SK-N-SH (cell line): Measurements from ENCODE around the gene FRYL. TPM values are rescaled to one million over a fixed set of nuclear protein-coding genes. Genes with fewer than 3 reads are reported as not detected.
A peak's percentile ranks its signal among the peaks of the same experiment; 100 is the strongest.

ENCODE experiments used
- CTCF ChIA-PET: fragments of 300-600, 350-600 bp; formaldehyde crosslinking; extraction: SDS; loops from one replicate; lab custom pipeline; 2021; lab: Yijun Ruan, JAX
- POLR2A ChIA-PET: fragments of 350-600 bp; sonication (Branson Sonifier 250); formaldehyde crosslinking; extraction: SDS; loops from one replicate; lab custom pipeline; 2020; ENCODE audit warnings: antibody characterized with exemption, inconsistent platforms; lab: Yijun Ruan, JAX
- DNase-seq: peaks from one replicate; pipeline ENCODE4 v3.0.0; 2012
- H2AFZ ChIP-seq: fragments of 200-600 bp; sonication (generic); 2 replicates; pipeline ENCODE4 v1.8.1; 2016; ENCODE audit warnings: antibody characterized with exemption, mild to moderate bottlenecking, low read depth
- H3F3A ChIP-seq: fragments of 200-600 bp; sonication (generic); replicated peaks from 2 replicates; pipeline ENCODE3; 2016; ENCODE audit warnings: antibody characterized with exemption, mild to moderate bottlenecking; ENCODE audit not compliant: insufficient read depth
- H3K27ac ChIP-seq, 2 experiments: fragments of 200-500 bp in 1 of 2; fragments of 200-600 bp in 1 of 2; sonication (Bioruptor generic) in 1 of 2; sonication (generic), shearing (Covaris generic) in 1 of 2; 2 replicates each; pipeline versions ENCODE4 v1.5.1 to v1.6.1; 2014 to 2016; ENCODE audit warnings: low read depth in 2 of 2, inconsistent platforms in 1 of 2, low read length in 1 of 2, mild to moderate bottlenecking in 1 of 2, mixed read lengths in 1 of 2
- H3K27me3 ChIP-seq: fragments of 200-600 bp; sonication (generic), shearing (Covaris generic); 2 replicates; pipeline ENCODE4 v1.6.1; 2016; ENCODE audit warnings: mixed run types; ENCODE audit not compliant: insufficient read depth
- H3K36me3 ChIP-seq, 2 experiments: fragments of 200-500 bp in 1 of 2; fragments of 200-600 bp in 1 of 2; sonication (Bioruptor generic) in 1 of 2; sonication (generic) in 1 of 2; replicated peaks in 1 of 2; 2 replicates each; pipeline versions ENCODE3 to v1.5.1; 2014 to 2016; ENCODE audit warnings: low read length in 1 of 2, mild to moderate bottlenecking in 1 of 2; ENCODE audit not compliant: insufficient read depth in 2 of 2, control insufficient read depth in 1 of 2
- H3K4me1 ChIP-seq, 2 experiments: fragments of 200-500 bp in 1 of 2; fragments of 200-600 bp in 1 of 2; sonication (Bioruptor generic) in 1 of 2; sonication (generic), shearing (Covaris generic) in 1 of 2; 2 replicates each; pipeline versions ENCODE4 v1.5.1 to v1.6.1; 2014 to 2016; ENCODE audit warnings: low read depth in 1 of 2, low read length in 1 of 2, mixed run types in 1 of 2; ENCODE audit not compliant: insufficient read depth in 2 of 2, control insufficient read depth in 1 of 2
- H3K4me2 ChIP-seq: fragments of 200-600 bp; sonication (generic), shearing (Covaris generic); 2 replicates; pipeline ENCODE4 v1.6.1; 2017; ENCODE audit warnings: mixed run types
- H3K4me3 ChIP-seq, 2 experiments: fragments of 200-500 bp in 1 of 2; fragments of 200-600 bp in 1 of 2; sonication (Bioruptor generic) in 1 of 2; sonication (generic), shearing (Covaris generic) in 1 of 2; 2 replicates each; pipeline versions ENCODE4 v1.5.1 to v1.8.1; 2014 to 2016; ENCODE audit warnings: low read depth in 2 of 2, inconsistent platforms in 1 of 2, low read length in 1 of 2, mild to moderate bottlenecking in 1 of 2, mixed read lengths in 1 of 2, moderate library complexity in 1 of 2
- H3K79me2 ChIP-seq: fragments of 200-600 bp; sonication (generic); 2 replicates; pipeline ENCODE4 v1.8.1; 2017; ENCODE audit warnings: mild to moderate bottlenecking; ENCODE audit not compliant: insufficient read depth
- H3K9ac ChIP-seq: fragments of 200-600 bp; sonication (generic); 2 replicates; pipeline ENCODE4 v1.6.1; 2017; ENCODE audit warnings: mixed run types
- H3K9me2 ChIP-seq: fragments of 200-600 bp; sonication (generic); 2 replicates; pipeline ENCODE4 v1.6.1; 2017; ENCODE audit warnings: mixed run types
- H3K9me3 ChIP-seq: fragments of 200-600 bp; sonication (generic); 2 replicates; pipeline ENCODE4 v1.6.1; 2017; ENCODE audit warnings: mixed run types, mild to moderate bottlenecking, moderate library complexity
- H4K20me1 ChIP-seq: fragments of 200-600 bp; sonication (generic); 2 replicates; pipeline ENCODE4 v1.6.1; 2017; ENCODE audit warnings: mild to moderate bottlenecking, mixed run types; ENCODE audit not compliant: insufficient read depth
- FOSL2 ChIP-seq: IDR thresholded peaks from 2 replicates; pipeline ENCODE4 v1.4.0; 2012; ENCODE audit warnings: low read depth, mild to moderate bottlenecking, moderate library complexity, borderline replicate concordance
- JUND ChIP-seq: IDR thresholded peaks from 2 replicates; pipeline ENCODE4 v1.4.0; 2012
- REST ChIP-seq: IDR thresholded peaks from 2 replicates; pipeline ENCODE4 v1.6.1; 2012; ENCODE audit warnings: mild to moderate bottlenecking, low read depth, low read length, moderate library complexity
- RXRA ChIP-seq: IDR thresholded peaks from 2 replicates; pipeline ENCODE4 v1.4.0; 2012; ENCODE audit warnings: low read depth, mild to moderate bottlenecking, borderline replicate concordance
- YY1 ChIP-seq: IDR thresholded peaks from 2 replicates; pipeline ENCODE4 v1.4.0; 2012; ENCODE audit warnings: low read depth, mild to moderate bottlenecking
- ZBTB33 ChIP-seq: IDR thresholded peaks from 2 replicates; pipeline ENCODE4 v1.4.0; 2012; ENCODE audit warnings: low read depth, borderline replicate concordance
- WGBS: methylation state at CpG from one replicate; pipeline ENCODE4 v1.1.6; 2017; ENCODE audit warnings: low lambda C conversion rate; 5-methylcytosine and 5-hydroxymethylcytosine counted together
- polyA plus RNA-seq, 3 experiments: library from polyadenylated mRNA; depleted of rRNA; stranded (reverse); fragments of >200 nt; gene quantifications; 2 replicates each; pipeline ENCODE4 v1.2.3, GENCODE V29; 2012
- TF ChIP-seq, protein P1 (sequence below): IDR thresholded peaks from 2 replicates; pipeline ENCODE4 v1.4.0; 2012; ENCODE audit warnings: low read depth

Gene FRYL
- polyA plus RNA-seq, 1 of the 3 experiments (the other 2 are of a cell fraction) = 8.2 TPM

GRCh38 chr4:48578132-48578968 is 201.7 kb downstream of the FRYL start (continued):
- TF ChIP-seq REST (no peak), FOSL2 (no peak), YY1 (no peak)
- TF ChIP-seq, protein P1, sequence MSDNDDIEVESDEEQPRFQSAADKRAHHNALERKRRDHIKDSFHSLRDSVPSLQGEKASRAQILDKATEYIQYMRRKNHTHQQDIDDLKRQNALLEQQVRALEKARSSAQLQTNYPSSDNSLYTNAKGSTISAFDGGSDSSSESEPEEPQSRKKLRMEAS = no peak

DNA sequence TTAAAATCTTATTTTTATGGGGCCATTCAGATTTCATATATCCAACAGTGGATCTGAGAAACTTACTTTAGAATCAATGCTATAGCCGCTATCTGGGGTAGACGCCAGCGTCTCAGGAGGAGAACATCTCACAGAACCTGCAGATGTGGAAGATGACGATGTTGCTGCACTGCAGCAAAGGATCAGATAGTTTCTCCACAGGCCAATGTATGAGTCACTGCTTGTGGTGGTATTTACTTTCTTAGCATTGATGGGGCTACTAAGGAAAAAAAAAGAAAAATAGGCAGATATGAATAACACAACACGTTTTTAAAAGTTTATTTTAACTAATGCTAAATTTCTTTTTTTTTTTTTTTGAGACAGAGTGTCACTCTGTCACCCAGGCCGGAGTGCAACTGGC is 204.1 kb downstream of the FRYL start:
- H3K79me2 ChIP-seq = no peaks in the 10 kb centered on the region
- TF ChIP-seq ZBTB33 (no peak), JUND (0 out of 2 replicates have a peak, but pooled peaks have one; percentile 13), RXRA (no peak), FOSL2 (peak; percentile 51; the same call in 1 of the 2 replicates)
- peaks cover 38 to 41% of the 10 kb centered on the region in 2 experiments for H3K36me3 ChIP-seq
- H2AFZ ChIP-seq = no peak overlapping the region
- no peaks in the 10 kb centered on the region for H3K9me3 ChIP-seq
- peaks cover 0 to 4% of the 10 kb centered on the region in 2 experiments; a peak in 1 of 4 replicates for H3K4me1 ChIP-seq
- H3K9me2 ChIP-seq = no peaks in the 10 kb centered on the region
- no peak overlapping the region for H3K4me2 ChIP-seq
- ChIA-PET POLR2A (no interaction called here), CTCF (interaction anchor here (1.6 to 3.8 kb wide), 2 partner anchors 204 to 387 kb away, joined by 3 to 32 read pairs; partner anchors contain the start of gene FRYL)
- no peak overlapping the region for H3K9ac ChIP-seq
- H3K27me3 ChIP-seq = no peaks in the 10 kb centered on the region
- no peak overlapping the region for H3K4me3 ChIP-seq
- H3K27ac ChIP-seq = no peak overlapping the region
- WGBS = 91% methylated on average over 6 of the region's 6 CpGs
- peaks cover 31% of the 10 kb centered on the region for H3F3A ChIP-seq
- DNase-seq = no peak
- no peaks in the 10 kb centered on the region for H4K20me1 ChIP-seq
